HG02759 (cell line): ENCODE data around the gene SALL2.

Experiments
- ATAC-seq: cut with Tn5 transposase; IDR thresholded peaks from one replicate; pipeline ENCODE4 v1.9.1; 2021; ENCODE audit warnings: mild to moderate bottlenecking, moderate library complexity; ENCODE audit not compliant: unreplicated experiment

The SALL2 gene

DNA sequence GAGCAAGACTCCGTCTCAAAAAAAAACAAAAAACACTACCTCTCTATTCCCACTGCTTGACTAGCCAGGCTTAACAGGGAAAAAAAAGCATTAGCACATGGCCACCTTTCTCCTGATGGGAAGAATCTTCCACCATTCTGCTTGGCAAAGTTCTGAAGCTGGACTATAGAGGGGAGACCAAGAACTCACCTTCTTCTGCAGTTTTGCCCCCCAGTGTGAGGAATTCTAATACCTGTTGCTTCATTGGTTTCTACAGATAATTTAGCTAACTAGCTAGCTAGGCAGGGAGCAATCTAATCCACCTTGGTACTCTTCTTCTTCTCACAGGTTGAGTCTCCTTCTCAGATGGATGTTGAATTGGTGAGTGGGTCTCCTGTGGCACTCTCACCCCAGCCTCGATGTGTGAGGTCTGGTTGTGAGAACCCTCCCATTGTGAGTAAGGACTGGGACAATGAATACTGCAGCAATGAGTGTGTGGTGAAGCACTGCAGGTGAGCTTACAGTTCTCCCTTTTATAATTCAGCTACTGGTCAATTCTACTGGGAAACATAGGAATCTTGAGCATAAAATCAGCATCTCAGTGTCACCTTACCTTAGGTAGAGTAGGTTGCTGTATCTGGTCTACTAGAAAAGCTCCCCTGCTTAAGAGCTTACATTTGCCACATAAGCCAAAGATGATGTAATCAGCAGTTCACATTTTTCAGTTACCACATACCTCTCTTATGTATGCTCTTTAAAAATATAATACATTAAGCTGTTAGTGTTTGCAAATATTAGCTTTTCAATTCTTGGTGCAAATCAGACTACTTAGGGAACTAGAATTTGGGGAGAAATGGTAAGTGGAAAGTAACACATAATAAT is 31.0 kb downstream of the SALL2 start:
- ATAC-seq = no peak

DNA sequence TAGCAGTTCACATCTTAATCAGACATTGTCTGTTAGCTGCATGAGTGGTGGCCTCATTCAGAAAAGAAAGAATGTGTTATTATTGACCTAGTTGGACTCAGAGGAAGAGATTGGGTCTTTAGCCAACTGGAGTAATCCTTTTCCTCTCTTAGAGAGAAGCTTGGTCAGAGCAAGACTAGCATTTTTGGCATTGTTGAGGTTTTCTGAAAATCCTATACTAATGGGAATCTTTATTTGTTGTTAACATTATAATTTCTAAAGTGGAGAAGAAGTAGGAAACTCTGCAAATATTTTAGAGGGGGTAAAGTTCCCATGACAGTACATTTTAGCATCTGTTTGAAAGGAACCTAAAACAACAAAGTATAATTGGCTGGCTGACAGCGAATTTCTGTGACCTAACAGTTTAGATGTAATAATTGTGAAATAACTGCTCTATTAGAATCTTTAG is 39.5 kb downstream of the SALL2 start:
- ATAC-seq = no peak

DNA sequence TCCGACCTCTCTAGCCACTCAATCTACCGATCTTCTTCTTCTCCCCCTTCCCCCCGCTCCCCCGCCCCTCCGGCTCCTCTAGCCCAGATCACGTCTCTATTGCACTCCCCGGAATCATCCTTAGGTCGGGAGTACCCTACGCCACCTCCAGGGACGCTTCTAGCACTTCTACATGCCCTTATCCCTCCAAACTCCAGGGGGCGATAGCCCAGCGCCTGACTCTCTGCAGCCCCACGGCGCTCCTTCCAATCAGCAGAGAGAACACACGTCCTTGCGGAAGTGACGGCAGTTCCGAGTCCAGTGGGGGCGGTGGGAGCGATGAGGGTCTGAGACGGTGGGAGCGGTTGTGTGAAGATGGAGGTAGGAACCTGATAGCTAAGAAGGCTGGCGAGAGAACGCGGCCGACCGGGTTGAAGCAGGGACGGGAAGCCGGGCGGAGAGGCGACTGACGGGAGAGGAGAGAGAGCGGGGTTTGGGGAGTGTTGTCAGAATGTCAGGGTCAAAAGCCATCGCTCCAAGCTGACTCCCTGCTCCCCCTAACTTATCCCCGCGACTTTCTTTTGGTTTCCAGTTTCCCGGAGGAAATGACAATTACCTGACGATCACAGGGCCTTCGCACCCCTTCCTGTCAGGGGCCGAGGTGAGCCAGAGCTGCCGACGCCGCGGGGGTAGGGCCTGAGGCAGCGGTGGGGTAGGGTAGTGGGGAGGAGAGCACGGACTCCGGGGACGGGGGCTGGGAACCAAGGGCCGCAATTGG is 49.0 kb downstream of the SALL2 start, which contains the start of the genes RAB2B and TOX4:
RAB2B (minus strand) TSS at position 35 of the 757 bp plus-strand sequence. CDS start 87 bp downstream, outside the sequence.
TOX4 (plus strand) TSS at position 271 of the 757 bp plus-strand sequence; CDS start at position 355, 84 bp downstream.
- ATAC-seq = peak; percentile 99

DNA sequence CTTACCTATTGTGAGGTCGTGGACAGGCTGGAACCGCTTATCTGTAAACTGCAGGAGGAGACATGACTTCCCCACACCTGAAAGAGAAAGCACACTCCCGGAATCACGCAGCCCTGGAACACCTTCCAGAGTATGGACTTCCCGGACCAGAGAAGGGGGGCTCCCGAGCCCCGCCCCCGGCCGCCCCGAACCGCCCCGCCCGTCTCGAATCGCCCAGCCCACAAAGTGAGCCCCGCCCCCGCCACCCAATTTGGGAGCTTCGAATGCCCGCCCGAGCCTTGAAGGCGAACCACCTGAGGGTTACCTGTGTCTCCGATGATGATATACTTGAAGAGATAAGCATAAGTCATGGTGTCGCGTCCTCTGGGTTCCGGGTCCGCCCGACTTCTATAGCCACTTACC is 49.6 kb downstream of the SALL2 start:
- no peak for ATAC-seq

DNA sequence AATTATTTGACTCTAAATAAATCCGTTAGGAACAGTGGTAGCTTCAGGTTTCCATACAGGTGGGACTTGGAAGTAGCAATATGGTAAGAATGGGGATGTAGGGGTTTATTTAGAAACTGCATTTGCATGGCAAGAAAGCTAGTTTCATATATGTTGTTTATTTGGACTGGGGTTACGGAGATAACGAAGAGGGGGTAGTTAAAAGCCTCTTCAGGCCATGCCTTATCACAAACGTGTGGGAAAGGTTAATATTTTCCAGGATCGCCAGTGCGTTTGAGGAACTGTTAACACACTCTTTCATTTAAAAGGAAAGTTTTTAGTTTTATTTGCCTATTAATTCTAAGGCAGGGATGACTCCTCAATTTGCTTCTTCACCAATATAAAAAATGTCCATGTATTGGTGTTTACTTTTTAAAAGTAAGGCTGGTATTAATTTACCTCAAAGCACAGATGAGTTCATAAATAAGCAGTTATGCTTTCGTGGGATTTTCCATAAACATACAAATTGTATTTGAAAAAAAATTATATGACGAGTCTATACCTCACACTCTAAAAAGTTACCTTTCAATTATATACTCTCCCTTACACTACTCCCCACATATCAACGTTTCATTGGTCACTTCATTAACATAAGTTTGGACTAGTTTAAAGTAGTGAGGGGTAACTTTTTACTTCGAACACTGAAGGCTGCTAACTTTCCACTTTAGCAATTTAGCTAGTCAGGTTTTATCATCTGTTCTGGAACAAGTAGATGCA is 50.2 kb downstream of the SALL2 start:
- no peak for ATAC-seq
